ENCODE data around the gene NLGN4X. TPM values are rescaled to one million over a fixed set of nuclear protein-coding genes. Genes with fewer than 3 reads are reported as not detected.

The NLGN4X gene
- total RNA-seq, 1 donor from 2014 or later = 23.5 TPM

- Mint-ChIP-seq H3K36me3 (peaks cover 1% of the 10 kb centered on the region), H3K4me1 (no peaks in the 10 kb centered on the region), H3K4me3 (no peak overlapping the region), H3K27ac (no peak overlapping the region), H3K27me3 (ENCODE audit: low read depth) (no peaks in the 10 kb centered on the region), H3K9me3 (peaks cover 11% of the 10 kb centered on the region)
- DNase-seq (ENCODE audit: low spot score in 2 of 2, unreplicated experiment in 2 of 2) = no peak
- TF ChIP-seq, protein P1, sequence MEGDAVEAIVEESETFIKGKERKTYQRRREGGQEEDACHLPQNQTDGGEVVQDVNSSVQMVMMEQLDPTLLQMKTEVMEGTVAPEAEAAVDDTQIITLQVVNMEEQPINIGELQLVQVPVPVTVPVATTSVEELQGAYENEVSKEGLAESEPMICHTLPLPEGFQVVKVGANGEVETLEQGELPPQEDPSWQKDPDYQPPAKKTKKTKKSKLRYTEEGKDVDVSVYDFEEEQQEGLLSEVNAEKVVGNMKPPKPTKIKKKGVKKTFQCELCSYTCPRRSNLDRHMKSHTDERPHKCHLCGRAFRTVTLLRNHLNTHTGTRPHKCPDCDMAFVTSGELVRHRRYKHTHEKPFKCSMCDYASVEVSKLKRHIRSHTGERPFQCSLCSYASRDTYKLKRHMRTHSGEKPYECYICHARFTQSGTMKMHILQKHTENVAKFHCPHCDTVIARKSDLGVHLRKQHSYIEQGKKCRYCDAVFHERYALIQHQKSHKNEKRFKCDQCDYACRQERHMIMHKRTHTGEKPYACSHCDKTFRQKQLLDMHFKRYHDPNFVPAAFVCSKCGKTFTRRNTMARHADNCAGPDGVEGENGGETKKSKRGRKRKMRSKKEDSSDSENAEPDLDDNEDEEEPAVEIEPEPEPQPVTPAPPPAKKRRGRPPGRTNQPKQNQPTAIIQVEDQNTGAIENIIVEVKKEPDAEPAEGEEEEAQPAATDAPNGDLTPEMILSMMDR (IDR thresholded peaks at IDR 0.05; ENCODE audit: unreplicated experiment) = no peak
Observed at GRCh38 chrX:6015423-6015822, 213.2 kb downstream of the NLGN4X start.

DNA sequence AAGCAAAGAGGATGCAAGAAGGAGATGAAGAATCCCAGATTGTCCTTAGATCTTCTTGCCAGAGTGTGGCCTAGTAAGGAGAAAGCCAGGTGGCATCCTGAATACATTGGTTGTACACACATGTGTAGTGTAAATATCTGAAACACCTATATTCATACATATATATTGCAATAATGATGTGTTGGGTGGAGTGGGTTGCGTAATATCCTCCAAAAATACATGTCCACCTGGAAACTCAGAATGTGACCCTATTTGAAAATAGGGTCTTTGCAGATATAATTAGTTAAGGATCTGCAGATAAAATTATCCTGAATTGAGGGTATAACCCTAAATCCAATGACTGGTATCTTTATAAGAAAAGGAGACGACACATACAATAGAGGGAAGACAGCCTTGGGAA lies 216.3 kb downstream of the NLGN4X start:
- H3K4me1 Mint-ChIP-seq = no peaks in the 10 kb centered on the region
- TF ChIP-seq, protein P1 (IDR thresholded peaks at IDR 0.05; ENCODE audit: unreplicated experiment) = no peak
- H3K36me3 Mint-ChIP-seq = peaks cover 1% of the 10 kb centered on the region
- no peaks in the 10 kb centered on the region for H3K27me3 Mint-ChIP-seq (ENCODE audit: low read depth)
- no peak for DNase-seq (ENCODE audit: low spot score in 2 of 2, unreplicated experiment in 2 of 2)
- H3K9me3 Mint-ChIP-seq = peaks cover 24% of the 10 kb centered on the region
- no peak overlapping the region for H3K4me3 Mint-ChIP-seq
- no peak overlapping the region for H3K27ac Mint-ChIP-seq

DNA sequence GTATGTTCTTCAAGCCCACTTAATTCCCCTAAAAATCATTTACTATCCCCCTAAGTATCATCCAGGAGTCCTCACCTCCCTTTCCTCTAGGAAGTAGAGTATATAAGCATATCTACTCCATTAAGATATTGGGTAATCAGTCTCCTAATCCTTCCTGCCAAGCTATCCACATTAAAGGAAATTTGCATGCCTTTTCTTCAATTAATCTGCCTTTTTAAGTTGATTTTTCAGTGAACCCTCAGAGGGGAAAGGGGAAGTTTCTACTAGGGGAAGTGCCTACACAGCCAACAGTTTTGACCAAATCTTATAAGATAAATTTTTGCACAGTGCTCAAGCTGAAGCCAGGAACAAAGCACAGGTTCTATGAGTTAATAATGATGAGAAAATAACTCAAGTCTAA lies 222.8 kb downstream of the NLGN4X start:
- H3K27me3 Mint-ChIP-seq (ENCODE audit: low read depth) = no peaks in the 10 kb centered on the region
- no peak for DNase-seq (ENCODE audit: low spot score in 2 of 2, unreplicated experiment in 2 of 2)
- H3K36me3 Mint-ChIP-seq = no peaks in the 10 kb centered on the region
- no peak overlapping the region for H3K4me3 Mint-ChIP-seq
- TF ChIP-seq, protein P1 (IDR thresholded peaks at IDR 0.05; ENCODE audit: unreplicated experiment) = no peak
- peaks cover 1% of the 10 kb centered on the region for H3K4me1 Mint-ChIP-seq
- H3K27ac Mint-ChIP-seq = no peak overlapping the region
- H3K9me3 Mint-ChIP-seq = peaks cover 12% of the 10 kb centered on the region

GRCh38 chrX:6004529-6004928 lies 224.1 kb downstream of the NLGN4X start:
- Mint-ChIP-seq H3K36me3 (no peaks in the 10 kb centered on the region), H3K4me1 (peaks cover 1% of the 10 kb centered on the region), H3K27me3 (ENCODE audit: low read depth) (no peaks in the 10 kb centered on the region), H3K9me3 (peaks cover 9% of the 10 kb centered on the region), H3K4me3 (no peak overlapping the region), H3K27ac (no peak overlapping the region)
- TF ChIP-seq, protein P1 (IDR thresholded peaks at IDR 0.05; ENCODE audit: unreplicated experiment) = no peak
- DNase-seq (ENCODE audit: low spot score in 2 of 2, unreplicated experiment in 2 of 2) = no peak

- TF ChIP-seq, protein P1 (IDR thresholded peaks at IDR 0.05; ENCODE audit: unreplicated experiment) = no peak
- no peak overlapping the region for H3K4me3 Mint-ChIP-seq
- peaks cover 1% of the 10 kb centered on the region for H3K4me1 Mint-ChIP-seq
- H3K36me3 Mint-ChIP-seq = no peaks in the 10 kb centered on the region
- H3K9me3 Mint-ChIP-seq = no peaks in the 10 kb centered on the region
- no peak for DNase-seq (ENCODE audit: low spot score in 2 of 2, unreplicated experiment in 2 of 2)
- no peak overlapping the region for H3K27ac Mint-ChIP-seq
- no peaks in the 10 kb centered on the region for H3K27me3 Mint-ChIP-seq (ENCODE audit: low read depth)
Observed at GRCh38 chrX:6002056-6002455, 226.6 kb downstream of the NLGN4X start.

DNA sequence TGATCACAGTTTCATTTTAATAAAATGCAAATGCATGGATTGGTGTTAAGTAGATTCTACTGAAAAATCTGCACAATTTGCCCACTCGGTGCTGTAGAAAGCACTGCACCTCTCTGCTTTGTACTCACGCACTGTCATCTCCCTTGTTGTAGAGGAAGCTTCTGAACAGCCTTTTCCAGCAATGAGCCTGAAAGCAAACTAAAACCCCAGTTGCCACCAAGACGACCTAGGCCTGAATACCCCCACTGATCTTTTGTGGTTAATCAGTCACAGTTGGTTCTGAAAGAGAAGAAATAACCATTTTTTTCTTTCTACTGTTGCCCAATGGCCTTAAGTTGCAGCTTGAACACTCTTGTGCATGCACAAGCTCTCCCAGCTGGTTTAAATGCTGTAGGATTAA lies 229.8 kb downstream of the NLGN4X start:
- H3K4me1 Mint-ChIP-seq = no peaks in the 10 kb centered on the region
- no peak overlapping the region for H3K4me3 Mint-ChIP-seq
- H3K9me3 Mint-ChIP-seq = no peaks in the 10 kb centered on the region
- no peaks in the 10 kb centered on the region for H3K36me3 Mint-ChIP-seq
- no peak for DNase-seq (ENCODE audit: low spot score in 2 of 2, unreplicated experiment in 2 of 2)
- H3K27me3 Mint-ChIP-seq (ENCODE audit: low read depth) = no peaks in the 10 kb centered on the region
- no peak overlapping the region for H3K27ac Mint-ChIP-seq
- TF ChIP-seq, protein P1 (IDR thresholded peaks at IDR 0.05; ENCODE audit: unreplicated experiment) = no peak
